HG03139 (cell line): ENCODE results near the gene TOLLIP.

Source experiments
- ATAC-seq: cut with Tn5 transposase; IDR thresholded peaks from one replicate; pipeline ENCODE4 v1.9.1; 2021; ENCODE audit not compliant: unreplicated experiment

Gene TOLLIP

DNA sequence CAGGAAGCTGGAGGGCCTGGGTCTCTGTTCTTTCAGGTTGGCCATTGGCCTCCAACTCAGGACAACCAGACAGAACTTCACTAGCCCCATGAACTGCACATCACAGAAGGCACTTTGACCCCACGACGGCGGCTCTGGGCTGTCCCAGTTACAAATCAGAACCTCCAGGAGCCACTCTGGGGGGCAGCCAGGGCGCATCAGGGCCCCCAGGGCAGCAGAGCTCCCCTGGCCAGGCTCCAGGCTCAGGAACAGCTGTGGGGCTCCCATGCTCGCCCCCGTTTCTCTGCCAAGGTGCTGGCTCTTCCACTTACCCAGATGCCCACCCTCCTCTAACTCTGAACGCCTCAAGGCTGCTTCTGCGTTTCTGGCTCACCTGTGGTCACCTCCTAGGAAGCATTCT lies 25.5 kb downstream of the TOLLIP start:
- no peak for ATAC-seq

DNA sequence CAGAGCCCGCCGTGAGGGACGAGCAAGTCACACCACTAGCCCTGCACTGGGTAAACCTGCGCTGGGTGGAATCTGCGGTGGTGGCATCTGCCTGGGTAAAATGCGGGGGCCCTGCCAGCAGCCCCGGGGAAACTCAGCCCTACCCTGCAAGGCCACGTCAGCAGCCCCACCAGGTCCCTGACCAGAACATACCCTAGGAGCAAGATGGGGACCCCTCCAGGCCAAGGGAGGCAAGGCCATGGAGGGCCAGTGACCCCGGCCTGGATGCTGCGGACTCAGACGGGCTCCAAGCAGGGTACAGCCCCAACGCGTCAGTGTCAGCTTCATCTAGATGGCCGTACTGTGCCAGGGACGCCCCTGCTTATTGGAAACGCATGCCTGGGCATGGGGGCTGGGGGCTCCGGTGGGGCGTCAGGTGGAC lies 26.3 kb downstream of the TOLLIP start:
- no peak for ATAC-seq

DNA sequence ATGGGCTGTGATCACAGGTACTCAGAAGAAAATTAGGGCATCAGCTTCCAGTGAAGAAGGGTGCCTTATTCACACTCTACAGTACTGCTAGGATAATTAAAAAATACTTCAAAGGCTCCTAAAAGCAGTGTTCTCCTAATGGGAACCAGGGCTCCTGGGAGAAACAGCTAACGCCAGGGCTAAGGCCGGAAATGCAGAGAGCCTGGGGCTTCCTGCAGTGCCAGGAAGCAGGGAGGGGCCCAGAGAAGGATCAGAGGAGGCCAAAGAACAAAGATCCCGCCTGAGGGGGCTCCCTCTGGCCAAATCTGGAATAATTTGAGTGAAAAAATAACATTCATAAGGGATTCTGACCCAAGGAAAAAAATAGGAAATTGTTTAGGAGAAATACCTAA lies 27.5 kb downstream of the TOLLIP start:
- ATAC-seq, result no peak

DNA sequence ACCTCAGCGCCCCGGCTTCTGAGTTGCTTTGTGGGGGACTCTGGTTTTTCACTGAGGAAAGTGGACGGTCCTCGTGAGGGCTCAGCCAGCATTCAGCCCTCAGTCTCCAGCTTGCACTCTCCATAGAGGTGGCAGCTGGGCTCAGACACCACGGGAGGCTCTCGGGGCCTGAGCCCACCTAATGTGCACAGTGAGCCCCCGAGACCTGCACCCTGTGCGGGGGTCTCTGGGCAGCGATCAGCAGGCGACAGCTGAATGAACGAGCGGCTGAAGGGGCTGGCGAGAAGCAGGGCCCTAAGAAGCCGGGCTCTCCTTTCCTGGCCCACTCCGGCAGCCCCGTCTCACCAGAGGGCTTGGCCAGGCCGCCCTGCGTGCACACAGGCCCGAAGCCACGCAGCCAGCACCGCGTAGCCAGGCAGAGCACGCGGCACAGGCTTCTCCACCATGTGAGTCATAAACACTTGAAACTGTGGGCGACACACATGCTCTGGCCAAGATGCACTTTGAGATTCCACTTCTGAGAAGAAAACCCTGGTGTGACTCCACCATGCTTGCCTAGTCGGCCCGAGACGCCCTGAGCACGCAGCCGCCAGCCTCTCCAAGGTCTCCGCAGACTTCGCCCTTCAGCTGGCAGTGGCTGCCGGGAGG lies 28.0 kb downstream of the TOLLIP start:
- no peak for ATAC-seq

DNA sequence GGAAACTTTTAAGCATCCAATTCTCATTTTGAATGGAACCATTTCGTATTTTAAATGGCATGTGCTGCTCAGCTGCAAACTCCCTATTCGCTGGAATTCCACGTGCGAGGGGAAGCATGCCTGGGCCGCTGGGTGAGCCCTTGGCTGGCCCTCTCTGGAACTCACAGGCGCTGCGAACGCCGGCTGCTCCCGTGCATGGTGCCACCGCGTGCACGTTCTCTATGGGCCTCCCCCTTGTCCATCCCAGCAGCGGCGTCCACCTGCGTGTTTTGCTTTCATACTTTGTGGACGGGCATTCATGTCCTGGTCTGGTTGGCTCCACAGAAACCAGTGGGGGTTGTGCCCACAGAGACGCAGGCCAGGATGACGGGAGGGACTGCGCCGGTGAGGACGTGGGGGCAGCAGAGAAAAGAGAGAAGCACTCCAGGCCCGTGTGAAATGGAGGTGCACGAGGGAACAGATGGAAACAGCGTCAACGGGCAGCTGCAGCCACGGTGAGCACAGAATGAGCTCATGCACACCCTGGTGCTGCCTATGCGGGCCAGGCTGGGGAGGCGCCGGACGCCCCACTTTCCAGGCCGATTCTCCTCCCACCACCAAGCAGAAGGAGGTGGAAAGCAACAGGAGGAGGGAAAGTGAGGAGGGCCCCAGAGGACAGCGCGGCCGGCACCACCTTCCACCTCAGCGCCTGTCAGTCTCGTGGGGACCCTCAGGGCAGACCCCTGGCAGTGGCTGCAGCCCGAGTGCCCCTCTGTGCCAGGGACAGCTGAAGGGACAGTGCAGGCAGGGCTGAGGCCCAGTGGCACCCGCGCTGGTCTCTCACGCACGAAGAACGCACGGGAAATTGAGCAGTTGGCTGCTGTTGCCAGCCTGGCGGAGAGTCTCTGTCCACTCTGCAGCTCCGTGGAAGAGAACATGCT lies 29.1 kb downstream of the TOLLIP start:
- no peak for ATAC-seq

DNA sequence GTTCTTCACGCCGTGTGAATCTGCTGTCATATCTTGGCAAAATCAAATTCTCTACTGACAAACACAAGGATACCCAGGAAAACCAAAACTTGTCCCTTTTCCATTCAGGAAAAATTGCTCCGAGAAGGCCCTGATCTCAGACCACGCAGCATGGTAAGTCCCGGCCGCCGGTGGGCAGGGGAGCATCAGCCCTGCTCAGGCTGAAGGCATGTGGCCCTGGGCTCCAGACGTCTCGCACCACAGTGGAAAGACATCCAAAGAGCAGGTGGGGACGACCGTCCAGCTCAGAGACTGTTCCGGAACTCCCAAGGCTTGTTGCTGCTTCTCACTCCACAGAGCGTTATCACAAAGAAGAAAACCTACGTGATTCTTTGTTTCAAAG lies 29.8 kb downstream of the TOLLIP start:
- no peak for ATAC-seq

DNA sequence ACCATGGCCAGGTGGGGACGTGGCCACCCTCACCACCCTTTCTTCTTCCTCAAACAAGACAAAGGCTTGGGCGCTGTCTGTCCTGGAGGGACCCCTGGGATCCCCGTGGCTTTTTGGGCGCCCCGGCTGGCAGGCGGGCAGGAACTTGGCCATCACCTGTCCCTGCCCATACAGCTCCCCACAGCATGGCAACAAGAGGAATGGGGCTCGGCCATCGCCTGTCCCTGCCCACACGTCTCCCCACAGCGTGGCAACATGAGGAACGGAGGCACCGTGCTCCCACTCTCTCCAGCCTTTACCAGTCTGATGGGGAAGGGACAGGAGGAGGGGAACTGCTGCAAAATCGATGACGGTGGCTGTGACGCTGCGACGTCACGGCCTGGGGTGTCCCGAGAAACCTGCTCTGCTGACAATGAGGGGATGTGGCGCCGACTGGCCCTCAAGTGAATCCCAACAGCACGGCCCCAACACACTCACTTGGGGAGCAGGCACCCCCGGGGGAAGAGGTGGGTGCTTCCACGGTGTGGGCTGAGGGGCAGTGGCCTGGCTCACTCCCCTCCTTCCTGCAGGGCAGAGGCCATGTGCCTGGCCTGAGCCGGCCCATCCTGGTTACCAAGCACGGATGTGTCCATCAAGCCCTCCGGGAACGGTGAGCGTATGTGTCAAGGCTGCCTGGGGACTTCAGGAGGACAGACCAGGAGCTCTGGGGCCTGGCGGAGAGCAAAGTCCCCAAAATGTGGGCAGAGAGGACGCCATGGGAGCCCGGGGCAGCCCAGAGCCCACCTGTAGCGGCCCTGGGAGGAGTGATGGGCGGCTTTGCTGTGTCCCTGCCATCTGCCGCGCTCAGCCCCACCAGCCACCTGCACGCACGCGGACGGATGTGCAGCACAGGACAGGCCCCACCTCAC lies 30.4 kb downstream of the TOLLIP start:
- no peak for ATAC-seq

DNA sequence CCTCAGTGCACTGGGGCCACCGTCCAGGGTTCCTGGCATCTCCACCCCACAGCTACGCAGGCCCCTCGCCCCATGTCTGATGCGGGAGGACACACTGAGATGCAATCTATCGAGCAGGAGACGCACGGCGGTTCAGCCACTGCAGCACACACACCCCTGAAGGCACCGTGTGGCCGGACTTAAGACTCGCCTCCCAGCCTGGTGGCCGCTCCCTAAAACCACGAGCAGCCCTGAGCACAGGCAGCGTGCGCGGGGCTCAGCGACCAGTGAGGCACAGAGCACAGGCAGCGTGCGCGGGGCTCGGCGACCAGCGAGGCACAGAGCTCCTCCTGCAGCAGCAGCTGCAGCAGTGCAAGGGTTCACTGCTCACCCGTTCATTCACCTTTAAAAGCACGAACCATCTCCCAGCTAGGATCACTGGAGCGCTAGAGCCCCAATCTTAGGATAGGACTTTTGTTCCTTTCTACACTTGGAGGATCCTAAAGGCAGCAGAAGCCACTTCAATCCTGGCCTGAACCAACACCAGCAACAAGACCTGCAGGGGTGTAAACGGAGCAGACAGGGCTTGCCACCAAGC lies 31.4 kb downstream of the TOLLIP start:
- no peak for ATAC-seq

DNA sequence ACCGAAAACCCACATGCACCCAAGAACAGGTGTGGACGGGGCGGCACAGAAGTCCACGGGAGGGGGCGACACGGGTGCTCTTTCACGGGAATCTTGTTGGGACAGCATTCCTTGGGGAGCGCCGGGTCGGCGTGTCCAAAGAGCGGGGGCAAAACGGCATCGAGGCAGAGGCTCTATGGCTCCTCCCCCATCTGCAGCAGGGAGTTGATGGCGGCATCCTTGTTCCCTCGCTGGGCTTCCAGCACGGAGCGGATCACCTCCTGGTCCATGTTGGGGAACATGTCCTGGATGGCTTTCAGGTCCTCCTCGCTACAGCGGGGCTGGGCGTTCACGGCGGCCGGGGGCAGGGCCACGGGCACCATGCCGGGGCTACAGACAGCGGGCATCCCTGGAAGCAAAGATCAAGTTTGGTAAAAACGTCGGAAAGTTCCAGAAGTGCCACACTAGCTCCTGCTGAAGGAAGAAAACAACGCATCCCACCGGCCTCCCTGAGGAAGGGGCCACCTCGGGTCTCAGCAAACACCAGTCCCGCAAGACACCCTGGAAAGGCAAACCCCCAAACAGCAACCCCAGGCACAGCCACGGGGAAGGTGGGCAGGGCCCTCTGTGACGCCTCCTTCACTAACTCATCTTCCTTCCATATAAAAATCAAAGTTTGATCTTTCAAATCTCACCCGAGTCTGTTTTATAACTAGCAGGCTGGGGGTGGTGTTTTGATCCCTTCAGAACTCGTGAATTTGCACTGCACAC lies 32.4 kb downstream of the TOLLIP start:
- no peak for ATAC-seq

DNA sequence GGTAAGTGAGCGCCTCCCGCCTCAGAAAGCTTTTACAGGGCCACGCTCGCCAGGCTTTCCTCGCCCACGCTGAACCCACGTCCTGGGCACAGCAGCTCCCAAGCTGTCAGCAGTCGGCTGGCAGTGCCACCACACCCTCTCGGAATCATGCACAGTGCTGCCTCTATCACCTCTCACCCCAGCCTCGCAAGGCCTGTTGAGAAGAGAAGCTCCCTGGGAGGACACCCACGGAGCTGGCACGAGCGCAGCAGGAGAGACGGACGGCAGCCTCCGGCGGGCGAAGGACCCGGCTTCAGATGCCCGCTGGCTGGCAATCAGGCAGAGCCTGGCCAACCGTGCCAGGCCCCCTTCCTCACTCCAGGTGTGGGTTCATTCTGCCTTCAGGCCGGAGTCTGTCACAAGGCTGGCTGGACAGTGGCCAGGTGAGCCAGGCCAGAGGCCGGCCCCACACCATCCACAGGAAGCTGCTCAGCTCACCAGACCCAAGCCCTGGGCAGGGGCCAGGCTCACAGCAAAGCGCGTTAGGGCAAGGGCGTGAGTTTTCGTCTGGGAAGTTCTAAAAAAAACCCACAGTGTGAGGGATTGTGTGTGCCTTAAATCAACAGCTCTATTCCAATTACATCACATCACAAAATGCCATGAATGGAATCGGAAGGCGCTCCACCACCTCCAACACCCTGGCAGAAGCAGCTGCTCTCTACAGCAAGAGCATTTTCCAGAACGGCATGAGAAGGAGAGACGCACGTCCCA lies 33.2 kb downstream of the TOLLIP start:
- ATAC-seq, result no peak

DNA sequence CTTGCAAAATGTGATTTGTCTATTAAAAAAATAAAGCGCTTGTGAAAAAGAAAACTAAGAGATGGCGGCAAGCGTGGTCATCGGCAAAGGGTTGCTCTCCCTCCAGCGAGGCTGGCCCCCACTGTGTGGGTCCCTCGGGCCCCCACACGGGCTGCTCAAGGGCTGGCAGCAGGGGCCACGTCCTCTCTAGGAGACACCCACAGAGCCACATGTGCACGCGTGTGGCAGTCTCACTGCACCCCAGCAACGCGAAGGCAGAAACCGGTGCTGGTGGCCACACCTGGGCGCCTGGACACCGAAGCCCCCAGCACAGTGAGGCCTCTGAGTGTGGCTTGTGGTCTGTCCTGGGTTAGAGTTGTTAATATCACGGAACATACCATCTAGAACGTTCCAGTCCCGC lies 34.4 kb downstream of the TOLLIP start:
- no peak for ATAC-seq

DNA sequence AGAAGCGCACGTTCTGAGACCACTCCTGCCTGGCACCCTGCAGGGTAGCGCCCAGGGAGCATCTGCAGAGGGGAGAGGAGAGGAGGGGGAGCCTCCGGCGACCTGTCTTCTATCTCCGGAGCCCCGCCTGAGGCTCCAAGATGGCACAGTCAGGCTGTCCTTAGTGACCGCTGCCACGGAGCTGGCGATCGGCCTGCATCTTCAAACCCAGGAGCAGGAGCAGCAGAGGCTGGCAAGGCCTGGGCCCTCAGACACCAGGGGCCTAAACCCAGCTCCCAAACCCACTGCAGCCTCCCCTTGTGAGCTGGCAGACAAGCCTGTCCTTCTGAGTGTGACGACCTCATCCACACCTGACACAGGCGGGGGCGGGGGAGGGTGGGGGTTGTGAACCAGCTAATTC lies 34.9 kb downstream of the TOLLIP start:
- no peak for ATAC-seq

DNA sequence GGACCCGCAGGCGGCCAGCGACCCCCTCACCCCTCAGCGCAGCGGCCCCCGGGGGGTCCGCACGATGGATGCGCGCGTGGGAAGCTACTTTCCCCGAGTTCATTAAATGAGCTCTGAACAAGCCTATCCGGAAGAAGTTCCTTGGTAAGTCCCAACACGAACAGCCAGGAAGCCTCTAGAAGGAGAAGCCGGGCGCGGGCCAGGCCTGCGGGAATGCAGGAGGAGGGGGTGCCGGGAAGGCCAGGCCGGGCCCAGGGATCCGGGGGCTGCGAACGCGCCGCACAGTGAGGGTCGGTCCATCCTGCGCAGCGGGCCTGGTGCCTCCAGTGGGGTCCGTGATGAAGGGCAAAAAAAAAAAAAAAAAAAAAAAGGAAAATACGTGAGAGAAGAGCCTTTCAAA lies 36.9 kb downstream of the TOLLIP start:
- ATAC-seq, result no peak

DNA sequence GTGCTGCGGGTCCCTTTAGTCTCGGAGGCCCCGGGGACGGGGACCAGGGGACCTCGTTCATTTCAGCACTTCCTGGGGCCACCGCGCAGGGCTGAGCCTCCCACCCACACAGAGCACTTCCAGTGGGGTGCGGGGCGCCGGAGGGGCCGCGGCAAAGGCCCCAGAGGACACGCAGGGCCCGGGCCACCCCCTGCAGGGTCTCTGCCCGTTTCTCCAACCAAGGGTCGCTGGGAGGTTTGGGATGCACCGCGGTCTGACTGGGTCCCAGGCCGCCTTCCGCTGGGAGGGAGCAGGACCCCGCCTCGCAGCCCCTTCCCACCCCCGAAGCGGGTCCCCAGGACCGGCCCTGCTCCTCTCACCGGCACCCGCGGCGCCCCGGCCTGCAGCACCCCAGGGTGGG lies 37.5 kb downstream of the TOLLIP start:
- ATAC-seq, result no peak

DNA sequence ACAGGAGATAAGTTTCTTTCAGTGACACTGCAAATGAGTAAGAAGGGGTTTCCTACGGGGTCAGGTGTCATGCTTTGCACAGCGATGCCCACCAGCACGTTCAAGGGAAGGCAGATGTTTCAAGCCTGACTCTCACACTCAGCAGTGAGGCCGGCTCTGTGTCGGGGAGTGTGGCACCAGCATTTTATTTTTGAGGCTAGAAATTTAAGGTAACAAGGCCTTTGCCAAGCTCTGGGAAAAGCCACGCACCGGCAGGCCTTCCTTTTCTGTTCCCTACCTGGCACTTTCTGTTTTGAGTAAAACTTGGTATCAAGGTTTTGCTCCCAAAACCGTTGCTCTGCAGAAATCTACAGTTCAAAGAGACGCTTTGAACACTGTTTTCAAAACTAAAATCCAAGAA lies 38.0 kb downstream of the TOLLIP start:
- no peak for ATAC-seq

DNA sequence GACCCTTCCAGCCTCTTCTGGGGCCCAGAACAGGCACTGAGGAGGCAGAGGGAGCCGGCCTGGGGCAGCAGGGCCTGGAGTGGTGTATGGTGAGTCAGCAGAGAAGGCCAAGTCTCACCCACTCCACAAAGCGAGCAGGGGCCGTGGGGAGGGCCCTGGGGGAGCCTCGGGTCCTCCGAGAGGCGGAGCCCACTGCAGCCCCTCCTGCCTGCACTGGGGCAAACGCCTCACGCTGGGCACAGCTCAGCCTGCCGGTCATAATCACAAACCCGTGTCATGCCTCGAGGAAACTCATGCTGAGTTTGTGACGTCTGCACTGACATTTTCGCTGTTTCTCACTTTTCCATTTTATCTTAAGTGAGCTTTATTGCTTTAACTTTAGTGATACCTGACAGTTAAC lies 38.4 kb downstream of the TOLLIP start:
- no peak for ATAC-seq

DNA sequence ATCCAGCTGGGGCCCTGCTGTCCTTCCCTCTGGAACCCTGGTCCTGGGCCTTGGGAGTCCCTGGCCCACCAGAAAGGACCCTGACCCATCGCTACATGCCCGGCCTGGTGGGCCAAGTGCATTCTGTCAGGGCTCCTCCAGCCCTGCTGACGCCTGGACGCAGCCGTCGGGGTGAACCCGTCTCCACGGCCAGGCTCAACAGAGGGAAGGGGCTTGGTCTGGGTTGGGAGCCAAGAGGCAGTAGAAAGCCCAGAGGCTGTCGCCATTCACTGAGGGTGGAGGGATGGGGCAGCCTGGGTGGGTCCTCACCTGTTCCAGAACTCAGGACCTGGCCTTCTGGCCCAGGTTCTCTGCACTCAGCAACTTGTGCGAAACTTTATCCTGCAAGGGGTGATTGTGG lies 39.0 kb downstream of the TOLLIP start:
- ATAC-seq, result no peak

DNA sequence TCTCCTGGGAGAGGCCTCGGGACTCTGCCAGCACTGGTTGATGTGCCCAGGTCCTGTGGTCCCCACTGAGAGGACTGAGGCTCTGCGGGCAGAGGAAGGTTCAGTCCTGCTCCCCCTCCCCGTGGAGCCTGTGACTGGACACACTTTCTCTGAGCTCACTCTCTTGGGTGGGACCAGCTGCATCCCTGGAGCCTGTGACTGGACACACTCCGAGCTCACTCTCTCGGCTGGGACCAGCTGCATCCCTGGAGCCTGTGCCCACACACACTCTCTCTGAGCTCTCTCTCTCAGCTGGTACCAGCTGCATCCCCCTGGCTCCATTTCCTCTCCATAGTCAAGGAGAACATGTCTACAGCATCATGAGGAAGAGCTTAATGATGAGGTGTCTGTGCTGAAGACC lies 39.5 kb downstream of the TOLLIP start:
- no peak for ATAC-seq

DNA sequence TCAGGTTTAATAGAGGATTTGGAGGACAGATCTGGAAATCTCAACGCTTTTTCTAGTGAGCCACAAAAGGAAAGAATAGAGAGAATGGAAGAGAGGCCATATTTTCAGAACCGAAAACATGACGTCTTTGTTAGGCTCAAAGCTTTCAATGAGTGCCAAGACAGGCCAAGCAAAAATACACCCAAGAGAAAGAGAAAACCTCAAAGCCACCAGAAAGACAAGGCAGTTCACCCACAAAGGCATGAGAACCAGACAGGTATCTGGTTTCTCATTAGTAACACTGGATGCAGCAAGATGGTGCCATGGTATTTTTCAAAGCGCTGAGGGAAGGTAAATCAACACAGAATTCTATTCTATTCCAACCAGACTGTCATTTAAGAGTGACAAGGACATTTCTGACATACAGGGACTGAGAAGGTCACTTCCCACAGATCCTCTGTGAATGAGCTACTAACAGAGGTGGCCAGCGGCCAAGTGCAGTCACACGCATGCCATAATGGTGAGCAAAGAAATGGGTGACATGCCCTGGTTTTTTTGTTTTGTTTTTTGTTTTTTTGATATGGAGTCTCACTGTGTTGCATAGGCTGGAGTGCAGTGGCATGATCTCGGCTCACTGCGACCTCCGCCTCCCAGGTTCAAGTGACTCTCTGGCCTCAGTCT lies 41.9 kb downstream of the TOLLIP start:
- no peak for ATAC-seq
